Measurements from ENCODE around the gene ADAM17. TPM values are rescaled to one million over a fixed set of nuclear protein-coding genes. Genes with fewer than 3 reads are reported as not detected.

The ADAM17 gene
- total RNA-seq, 2 donors from 2014 or later = 49.1 to 50.4 TPM

DNA sequence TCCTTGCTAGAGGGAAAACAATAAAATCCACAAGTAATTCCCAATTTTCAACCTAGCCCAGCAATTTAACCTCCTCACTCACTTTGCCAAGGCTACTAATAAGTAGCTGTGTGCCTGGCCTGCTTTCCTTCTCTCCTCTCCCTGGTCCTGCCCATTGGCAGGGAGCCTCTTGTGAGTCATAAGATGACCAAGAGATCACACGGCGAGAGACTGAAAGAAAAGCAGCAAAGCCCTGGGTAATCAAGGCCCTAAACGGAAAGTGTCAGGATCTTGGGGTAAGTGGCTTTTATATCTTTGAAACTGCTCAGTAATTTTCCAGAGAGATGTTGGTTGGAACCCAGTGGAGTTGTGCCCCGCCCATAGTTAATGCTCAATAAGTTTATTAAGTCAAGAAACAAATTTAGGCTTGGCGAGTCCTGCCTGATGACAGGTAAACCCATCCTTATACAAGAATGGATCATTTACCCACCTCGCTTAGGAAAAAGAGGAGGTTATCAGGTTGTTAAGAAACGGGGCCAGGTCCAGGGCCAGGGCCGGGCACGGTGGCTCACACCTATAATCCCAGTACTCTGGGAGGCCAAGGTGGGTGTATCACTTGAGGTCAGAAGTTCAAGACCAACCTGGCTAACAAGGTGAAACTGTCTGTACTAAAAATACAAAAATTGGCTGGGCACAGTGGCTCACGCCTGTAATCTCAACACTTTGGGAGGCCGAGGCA lies 10.0 kb upstream of the ADAM17 start:
- no peaks in the 10 kb centered on the region for H3K27me3 ChIP-seq (ENCODE audit: control insufficient read depth, insufficient read depth, low read length, poor library complexity, severe bottlenecking)

DNA sequence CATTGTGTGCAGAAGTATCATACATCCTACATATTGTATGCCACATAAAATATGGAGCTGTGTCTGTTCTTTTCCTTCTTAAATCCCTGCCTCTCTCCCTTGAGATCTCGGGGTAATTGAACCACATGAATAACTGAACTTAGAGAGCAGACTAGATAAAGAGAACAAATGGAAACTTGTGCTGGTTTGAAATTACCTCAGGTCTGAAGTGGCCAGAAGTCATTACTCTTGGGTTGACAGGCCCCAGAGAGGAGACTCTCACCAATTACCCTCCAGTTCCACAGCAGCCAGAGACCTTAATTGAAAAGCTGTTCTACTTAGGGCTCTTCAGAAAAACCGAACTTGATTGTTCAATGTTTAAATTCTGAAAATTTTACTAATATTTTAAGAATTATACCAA lies 5.0 kb upstream of the ADAM17 start:
- Mint-ChIP-seq H3K4me3 (no peak overlapping the region), H3K9me3 (no peaks in the 10 kb centered on the region), H3K36me3 (ENCODE audit: low read depth) (peaks cover 15% of the 10 kb centered on the region), H3K4me1 (no peaks in the 10 kb centered on the region), H3K27me3 (ENCODE audit: insufficient read depth) (no peaks in the 10 kb centered on the region), H3K27ac (no peak overlapping the region)
- TF ChIP-seq, protein P1, sequence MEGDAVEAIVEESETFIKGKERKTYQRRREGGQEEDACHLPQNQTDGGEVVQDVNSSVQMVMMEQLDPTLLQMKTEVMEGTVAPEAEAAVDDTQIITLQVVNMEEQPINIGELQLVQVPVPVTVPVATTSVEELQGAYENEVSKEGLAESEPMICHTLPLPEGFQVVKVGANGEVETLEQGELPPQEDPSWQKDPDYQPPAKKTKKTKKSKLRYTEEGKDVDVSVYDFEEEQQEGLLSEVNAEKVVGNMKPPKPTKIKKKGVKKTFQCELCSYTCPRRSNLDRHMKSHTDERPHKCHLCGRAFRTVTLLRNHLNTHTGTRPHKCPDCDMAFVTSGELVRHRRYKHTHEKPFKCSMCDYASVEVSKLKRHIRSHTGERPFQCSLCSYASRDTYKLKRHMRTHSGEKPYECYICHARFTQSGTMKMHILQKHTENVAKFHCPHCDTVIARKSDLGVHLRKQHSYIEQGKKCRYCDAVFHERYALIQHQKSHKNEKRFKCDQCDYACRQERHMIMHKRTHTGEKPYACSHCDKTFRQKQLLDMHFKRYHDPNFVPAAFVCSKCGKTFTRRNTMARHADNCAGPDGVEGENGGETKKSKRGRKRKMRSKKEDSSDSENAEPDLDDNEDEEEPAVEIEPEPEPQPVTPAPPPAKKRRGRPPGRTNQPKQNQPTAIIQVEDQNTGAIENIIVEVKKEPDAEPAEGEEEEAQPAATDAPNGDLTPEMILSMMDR (conservative IDR thresholded peaks at IDR 0.05) = no peak
- Histone ChIP-seq H3K27ac (ENCODE audit: low read depth, low read length) (no peak overlapping the region), H3K36me3 (ENCODE audit: control insufficient read depth, insufficient read depth, low read length) (peaks cover 4% of the 10 kb centered on the region), H3K4me3 (ENCODE audit: low read length) (no peak overlapping the region), H3K4me1 (ENCODE audit: control insufficient read depth, insufficient read depth, low read length) (no peaks in the 10 kb centered on the region), H3K9ac (ENCODE audit: extremely low read depth, low read length, poor library complexity, severe bottlenecking) (no peak overlapping the region), H3K27me3 (ENCODE audit: control insufficient read depth, insufficient read depth, low read length, poor library complexity, severe bottlenecking) (no peaks in the 10 kb centered on the region), H3K9me3 (ENCODE audit: control insufficient read depth, low read length) (no peaks in the 10 kb centered on the region)
- no peak for DNase-seq
- 88% methylated on average over 2 of the region's 2 CpGs; no CpG with 5 or more reads in 1 of the 2 experiments for WGBS, 2 experiments (ENCODE audit: insufficient coverage in 1 of 2, insufficient read length in 1 of 2)

More for the DNA sequence above, 10.0 kb upstream of the ADAM17 start:
- H3K27ac ChIP-seq (ENCODE audit: low read depth, low read length) = no peak overlapping the region
- 90 to 98% methylated on average over 5 to 11 of the region's 11 CpGs for WGBS, 2 experiments (ENCODE audit: insufficient coverage in 1 of 2, insufficient read length in 1 of 2)
- no peaks in the 10 kb centered on the region for H3K9me3 Mint-ChIP-seq
- H3K4me3 ChIP-seq (ENCODE audit: low read length) = no peak overlapping the region
- H3K4me1 Mint-ChIP-seq = peaks cover 5% of the 10 kb centered on the region
- H3K36me3 Mint-ChIP-seq (ENCODE audit: low read depth) = peaks cover 1% of the 10 kb centered on the region
- TF ChIP-seq, protein P1 (conservative IDR thresholded peaks at IDR 0.05) = no peak
- no peaks in the 10 kb centered on the region for H3K4me1 ChIP-seq (ENCODE audit: control insufficient read depth, insufficient read depth, low read length)
- no peak overlapping the region for H3K4me3 Mint-ChIP-seq
- no peaks in the 10 kb centered on the region for H3K9me3 ChIP-seq (ENCODE audit: control insufficient read depth, low read length)
- H3K36me3 ChIP-seq (ENCODE audit: control insufficient read depth, insufficient read depth, low read length) = no peaks in the 10 kb centered on the region
- H3K27ac Mint-ChIP-seq = peak overlapping the region; percentile 26
- H3K27me3 Mint-ChIP-seq (ENCODE audit: insufficient read depth) = no peaks in the 10 kb centered on the region
- no peak overlapping the region for H3K9ac ChIP-seq (ENCODE audit: extremely low read depth, low read length, poor library complexity, severe bottlenecking)
- DNase-seq = no peak

DNA sequence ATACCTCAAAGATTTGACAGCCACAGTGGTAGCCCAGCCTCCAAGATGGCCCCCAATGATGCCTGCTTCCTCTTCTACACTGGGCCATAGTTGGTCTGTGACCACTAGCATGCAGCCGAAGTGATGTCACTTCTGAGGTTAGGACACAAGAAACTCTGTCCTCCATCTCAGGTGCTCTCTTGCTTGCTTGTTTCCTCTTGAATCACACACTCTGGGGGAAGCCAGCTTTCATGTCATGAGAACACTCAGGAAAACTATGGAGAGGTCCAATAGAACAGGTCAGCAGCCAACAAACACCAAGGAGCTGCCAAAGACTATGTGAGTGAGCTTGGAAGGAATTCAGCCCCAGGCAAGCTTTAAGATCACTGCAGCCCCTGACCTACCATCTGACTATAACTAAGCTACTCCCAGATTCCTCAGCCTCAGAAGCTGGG lies 3.3 kb upstream of the ADAM17 start:
- Histone ChIP-seq H3K36me3 (ENCODE audit: control insufficient read depth, insufficient read depth, low read length) (peaks cover 4% of the 10 kb centered on the region), H3K9ac (ENCODE audit: extremely low read depth, low read length, poor library complexity, severe bottlenecking) (no peak overlapping the region), H3K27ac (ENCODE audit: low read depth, low read length) (no peak overlapping the region), H3K4me1 (ENCODE audit: control insufficient read depth, insufficient read depth, low read length) (peaks cover 5% of the 10 kb centered on the region), H3K27me3 (ENCODE audit: control insufficient read depth, insufficient read depth, low read length, poor library complexity, severe bottlenecking) (no peaks in the 10 kb centered on the region), H3K4me3 (ENCODE audit: low read length) (no peak overlapping the region), H3K9me3 (ENCODE audit: control insufficient read depth, low read length) (no peaks in the 10 kb centered on the region)
- no peak overlapping the region for H3K4me3 Mint-ChIP-seq
- no peak for DNase-seq
- peak overlapping the region; percentile 20 for H3K27ac Mint-ChIP-seq
- TF ChIP-seq, protein P1 (conservative IDR thresholded peaks at IDR 0.05) = no peak
- H3K27me3 Mint-ChIP-seq (ENCODE audit: insufficient read depth) = no peaks in the 10 kb centered on the region
- WGBS, 2 experiments (ENCODE audit: insufficient coverage in 1 of 2, insufficient read length in 1 of 2) = 94% methylated on average over 1 of the region's 1 CpG; no CpG with 5 or more reads in 1 of the 2 experiments
- peaks cover 7% of the 10 kb centered on the region for H3K4me1 Mint-ChIP-seq
- H3K9me3 Mint-ChIP-seq = no peaks in the 10 kb centered on the region
- peaks cover 15% of the 10 kb centered on the region for H3K36me3 Mint-ChIP-seq (ENCODE audit: low read depth)

Measured in endodermal cell (in vitro differentiated cells).